VCaP (cell line): ENCODE data around the gene BCAS3.

Experiments
- H3K27ac ChIP-seq: fragments of 450-650 bp; 2 replicates; pipeline ENCODE4 v1.5.1; 2017
- CTCF ChIP-seq: fragments of 450-650 bp; conservative IDR thresholded peaks from 2 replicates; pipeline ENCODE4 v1.5.1; 2017; ENCODE audit warnings: mild to moderate bottlenecking, moderate library complexity

Gene BCAS3

GRCh38 chr17:61245706-61246135 lies 568.1 kb downstream of the BCAS3 start:
- H3K27ac ChIP-seq = no peak overlapping the region

GRCh38 chr17:61247439-61247838 lies 569.8 kb downstream of the BCAS3 start:
- no peak for TF ChIP-seq CTCF

More at GRCh38 chr17:61245706-61246135, 568.1 kb downstream of the BCAS3 start:
- no peak for TF ChIP-seq CTCF

GRCh38 chr17:61248399-61248798 lies 570.7 kb downstream of the BCAS3 start:
- TF ChIP-seq CTCF = no peak
- no peak overlapping the region for H3K27ac ChIP-seq

More at GRCh38 chr17:61247439-61247838, 569.8 kb downstream of the BCAS3 start:
- no peak overlapping the region for H3K27ac ChIP-seq

- no peak overlapping the region for H3K27ac ChIP-seq
- no peak for TF ChIP-seq CTCF
Measured at GRCh38 chr17:61249649-61250299, 572.1 kb downstream of the BCAS3 start.

- H3K27ac ChIP-seq = no peak overlapping the region
- TF ChIP-seq CTCF = no peak
Measured at GRCh38 chr17:61250335-61250890, 572.8 kb downstream of the BCAS3 start.

GRCh38 chr17:61251939-61252865 lies 574.6 kb downstream of the BCAS3 start:
- H3K27ac ChIP-seq = no peak overlapping the region
- no peak for TF ChIP-seq CTCF

GRCh38 chr17:61253362-61253761 lies 575.7 kb downstream of the BCAS3 start:
- no peak overlapping the region for H3K27ac ChIP-seq
- TF ChIP-seq CTCF = no peak
